ENCODE results near the gene TFG. TPM values are rescaled to one million over a fixed set of nuclear protein-coding genes. Genes with fewer than 3 reads are reported as not detected.

The TFG gene
- total and polyA plus RNA-seq, 9 of the 15 experiments (the other 6 are each of a cell fraction or from before 2014, with no cell fraction given): 31.8 to 143 (median 57.8) TPM

- in situ Hi-C loops (cut with MboI): no loop called here
- WGBS (ENCODE audit: insufficient coverage, low coverage, missing lambda C conversion rate): 26% methylated on average over 3 of the region's 3 CpGs
- no TSS peak for BruUV-seq (replicated peaks)
These were observed 65.9 kb downstream of the TFG start for GRCh38 chr3:100775226-100775625.

More at GRCh38 chr3:100775226-100775625, 65.9 kb downstream of the TFG start:
- intact Hi-C loops (cut with micrococcal nuclease): no loop called here
- Histone ChIP-seq H3K36me3 (ENCODE audit: control insufficient read depth, insufficient read depth, low read length) (no peaks in the 10 kb centered on the region), H2AFZ (ENCODE audit: low read depth, low read length) (no peak overlapping the region), H3K9ac (ENCODE audit: insufficient read depth in 1 of 2, low read depth in 2 of 2, low read length in 2 of 2) (no peak overlapping the region), H3K4me1 (replicated peaks in 1 of 2; ENCODE audit: control insufficient read depth in 2 of 2, insufficient read depth in 2 of 2, low read length in 2 of 2) (no peaks in the 10 kb centered on the region), H3K9me1 (ENCODE audit: control insufficient read depth, insufficient read depth, low read length) (no peaks in the 10 kb centered on the region), H3K79me2 (ENCODE audit: control insufficient read depth, insufficient read depth, low read length) (no peaks in the 10 kb centered on the region), H4K20me1 (replicated peaks; ENCODE audit: control insufficient read depth, insufficient read depth, low read length) (no peaks in the 10 kb centered on the region), H3K4me2 (ENCODE audit: insufficient read depth, low read length) (no peak overlapping the region), H3K9me3 (replicated peaks; ENCODE audit: control insufficient read depth, insufficient read depth, low read depth, low read length) (no peaks in the 10 kb centered on the region), H3K4me3 (no peak overlapping the region), H3K27me3 (ENCODE audit: control insufficient read depth in 2 of 2, insufficient read depth in 2 of 2, low read length in 2 of 2) (no peaks in the 10 kb centered on the region), H3K27ac (ENCODE audit: extremely low read depth, low read depth, low read length) (no peak overlapping the region)
- FAIRE-seq: no peak
- TF ChIP-seq NFIC (IDR thresholded peaks at IDR 0.05) (no peak), ZNF717 (CRISPR knock-in tag; IDR thresholded peaks at IDR 0.05) (no peak), ZFP1 (CRISPR knock-in tag; IDR thresholded peaks at IDR 0.05) (no peak), ILK (tag; IDR thresholded peaks at IDR 0.05; ENCODE audit: borderline replicate concordance, low read depth) (no peak), PTBP1 (IDR thresholded peaks at IDR 0.05; ENCODE audit: low read depth, low read length) (no peak), NCOA1 (IDR thresholded peaks at IDR 0.05; ENCODE audit: low read depth) (no peak), PRDM10 (IDR thresholded peaks at IDR 0.05; ENCODE audit: partially characterized antibody) (no peak), ZNF445 (CRISPR knock-in tag; IDR thresholded peaks at IDR 0.05; ENCODE audit: low read depth) (no peak), TGIF2 (CRISPR knock-in tag; IDR thresholded peaks at IDR 0.05) (no peak)
- no peak for ATAC-seq
- ChIA-PET POLR2A (no interaction called here), CTCF (ENCODE audit: low intra/inter-chr PET ratio) (no interaction called here)
- DNase-seq (ENCODE audit: extremely low read depth in 1 of 4, low spot score in 3 of 4): no peak
